Liver (tissue), 3 donors: ENCODE measurements around the gene ASB8.

Source experiments
- EGR1 ChIP-seq, 2 donors: IDR thresholded peaks; 2 replicates each; pipeline ENCODE4 v1.6.1; 2016 to 2018; ENCODE audit warnings: antibody characterized with exemption in 2 of 2, low read depth in 2 of 2
- HNF4A ChIP-seq, 2 donors: conservative IDR thresholded peaks; 2 replicates each; pipeline ENCODE4 v1.6.1; 2016; ENCODE audit warnings: antibody characterized with exemption in 2 of 2, mild to moderate bottlenecking in 2 of 2
- HNF4G ChIP-seq: IDR thresholded peaks from 2 replicates; pipeline ENCODE4 v1.6.1; 2016; ENCODE audit warnings: antibody characterized with exemption
- NR2F2 ChIP-seq: IDR thresholded peaks from 2 replicates; pipeline ENCODE4 v1.6.1; 2016; ENCODE audit warnings: antibody characterized with exemption
- RAD21 ChIP-seq, 2 donors: IDR thresholded peaks; 2 replicates each; pipeline ENCODE4 v1.6.1; 2016; ENCODE audit warnings: antibody characterized with exemption in 2 of 2, mild to moderate bottlenecking in 2 of 2
- SP1 ChIP-seq: IDR thresholded peaks from 2 replicates; pipeline ENCODE4 v1.6.1; 2018; ENCODE audit warnings: antibody characterized with exemption, mild to moderate bottlenecking
- TAF1 ChIP-seq: conservative IDR thresholded peaks from 2 replicates; pipeline ENCODE4 v1.6.1; 2016; ENCODE audit warnings: antibody characterized with exemption, mild to moderate bottlenecking
- YY1 ChIP-seq: IDR thresholded peaks from 2 replicates; pipeline ENCODE4 v1.6.1; 2016; ENCODE audit warnings: antibody characterized with exemption, mild to moderate bottlenecking
- TF ChIP-seq, protein P1 (sequence below): fragments of 150-350 bp; IDR thresholded peaks from 2 replicates; pipeline ENCODE4 v1.5.1; 2017; ENCODE audit warnings: improper control_type of control experiment, low read depth, low read length; ENCODE audit not compliant: missing input control
- TF ChIP-seq, protein P2 (sequence below): IDR thresholded peaks from 2 replicates; pipeline ENCODE4 v1.6.1; 2016; ENCODE audit warnings: antibody characterized with exemption, mild to moderate bottlenecking
- TF ChIP-seq, protein P3 (sequence below): IDR thresholded peaks from 2 replicates; pipeline ENCODE4 v1.6.1; 2016; ENCODE audit warnings: antibody characterized with exemption
- TF ChIP-seq, protein P4 (sequence below): IDR thresholded peaks from 2 replicates; pipeline ENCODE4 v1.6.1; 2016; ENCODE audit warnings: antibody characterized with exemption
- donor health status: healthy.
- donor health status: healthy.

DNA sequence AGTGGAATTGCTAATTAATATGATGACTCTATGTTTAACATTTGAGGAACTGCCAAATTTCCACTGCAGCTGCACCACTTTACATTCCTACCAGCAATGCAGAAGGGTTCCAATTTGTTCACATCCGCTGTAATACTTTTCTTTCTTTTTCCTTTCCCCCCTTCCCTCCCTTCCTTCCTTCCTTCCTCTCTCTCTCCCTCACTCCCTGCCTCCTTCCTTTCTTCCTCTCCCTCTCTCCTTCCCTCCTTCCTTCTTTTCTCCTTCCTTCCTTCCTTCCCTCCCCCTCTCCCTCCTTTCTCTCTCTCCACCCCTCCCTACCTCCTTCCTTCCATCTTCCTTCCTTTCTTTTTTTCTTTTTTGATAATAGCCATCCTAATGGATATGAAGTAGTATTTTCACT is 41.4 kb downstream of the ASB8 start:
- TF ChIP-seq, protein P1, sequence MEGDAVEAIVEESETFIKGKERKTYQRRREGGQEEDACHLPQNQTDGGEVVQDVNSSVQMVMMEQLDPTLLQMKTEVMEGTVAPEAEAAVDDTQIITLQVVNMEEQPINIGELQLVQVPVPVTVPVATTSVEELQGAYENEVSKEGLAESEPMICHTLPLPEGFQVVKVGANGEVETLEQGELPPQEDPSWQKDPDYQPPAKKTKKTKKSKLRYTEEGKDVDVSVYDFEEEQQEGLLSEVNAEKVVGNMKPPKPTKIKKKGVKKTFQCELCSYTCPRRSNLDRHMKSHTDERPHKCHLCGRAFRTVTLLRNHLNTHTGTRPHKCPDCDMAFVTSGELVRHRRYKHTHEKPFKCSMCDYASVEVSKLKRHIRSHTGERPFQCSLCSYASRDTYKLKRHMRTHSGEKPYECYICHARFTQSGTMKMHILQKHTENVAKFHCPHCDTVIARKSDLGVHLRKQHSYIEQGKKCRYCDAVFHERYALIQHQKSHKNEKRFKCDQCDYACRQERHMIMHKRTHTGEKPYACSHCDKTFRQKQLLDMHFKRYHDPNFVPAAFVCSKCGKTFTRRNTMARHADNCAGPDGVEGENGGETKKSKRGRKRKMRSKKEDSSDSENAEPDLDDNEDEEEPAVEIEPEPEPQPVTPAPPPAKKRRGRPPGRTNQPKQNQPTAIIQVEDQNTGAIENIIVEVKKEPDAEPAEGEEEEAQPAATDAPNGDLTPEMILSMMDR, result no peak
- no peak for TF ChIP-seq RAD21 (IDR thresholded peaks at IDR 0.05)
- TF ChIP-seq TAF1, result no peak
- TF ChIP-seq, protein P2, sequence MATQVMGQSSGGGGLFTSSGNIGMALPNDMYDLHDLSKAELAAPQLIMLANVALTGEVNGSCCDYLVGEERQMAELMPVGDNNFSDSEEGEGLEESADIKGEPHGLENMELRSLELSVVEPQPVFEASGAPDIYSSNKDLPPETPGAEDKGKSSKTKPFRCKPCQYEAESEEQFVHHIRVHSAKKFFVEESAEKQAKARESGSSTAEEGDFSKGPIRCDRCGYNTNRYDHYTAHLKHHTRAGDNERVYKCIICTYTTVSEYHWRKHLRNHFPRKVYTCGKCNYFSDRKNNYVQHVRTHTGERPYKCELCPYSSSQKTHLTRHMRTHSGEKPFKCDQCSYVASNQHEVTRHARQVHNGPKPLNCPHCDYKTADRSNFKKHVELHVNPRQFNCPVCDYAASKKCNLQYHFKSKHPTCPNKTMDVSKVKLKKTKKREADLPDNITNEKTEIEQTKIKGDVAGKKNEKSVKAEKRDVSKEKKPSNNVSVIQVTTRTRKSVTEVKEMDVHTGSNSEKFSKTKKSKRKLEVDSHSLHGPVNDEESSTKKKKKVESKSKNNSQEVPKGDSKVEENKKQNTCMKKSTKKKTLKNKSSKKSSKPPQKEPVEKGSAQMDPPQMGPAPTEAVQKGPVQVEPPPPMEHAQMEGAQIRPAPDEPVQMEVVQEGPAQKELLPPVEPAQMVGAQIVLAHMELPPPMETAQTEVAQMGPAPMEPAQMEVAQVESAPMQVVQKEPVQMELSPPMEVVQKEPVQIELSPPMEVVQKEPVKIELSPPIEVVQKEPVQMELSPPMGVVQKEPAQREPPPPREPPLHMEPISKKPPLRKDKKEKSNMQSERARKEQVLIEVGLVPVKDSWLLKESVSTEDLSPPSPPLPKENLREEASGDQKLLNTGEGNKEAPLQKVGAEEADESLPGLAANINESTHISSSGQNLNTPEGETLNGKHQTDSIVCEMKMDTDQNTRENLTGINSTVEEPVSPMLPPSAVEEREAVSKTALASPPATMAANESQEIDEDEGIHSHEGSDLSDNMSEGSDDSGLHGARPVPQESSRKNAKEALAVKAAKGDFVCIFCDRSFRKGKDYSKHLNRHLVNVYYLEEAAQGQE, result no peak
- TF ChIP-seq, protein P3, sequence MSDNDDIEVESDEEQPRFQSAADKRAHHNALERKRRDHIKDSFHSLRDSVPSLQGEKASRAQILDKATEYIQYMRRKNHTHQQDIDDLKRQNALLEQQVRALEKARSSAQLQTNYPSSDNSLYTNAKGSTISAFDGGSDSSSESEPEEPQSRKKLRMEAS, result no peak
- TF ChIP-seq HNF4A (conservative IDR thresholded peaks at IDR 0.05), result no peak
- no peak for TF ChIP-seq YY1
- TF ChIP-seq, protein P4, sequence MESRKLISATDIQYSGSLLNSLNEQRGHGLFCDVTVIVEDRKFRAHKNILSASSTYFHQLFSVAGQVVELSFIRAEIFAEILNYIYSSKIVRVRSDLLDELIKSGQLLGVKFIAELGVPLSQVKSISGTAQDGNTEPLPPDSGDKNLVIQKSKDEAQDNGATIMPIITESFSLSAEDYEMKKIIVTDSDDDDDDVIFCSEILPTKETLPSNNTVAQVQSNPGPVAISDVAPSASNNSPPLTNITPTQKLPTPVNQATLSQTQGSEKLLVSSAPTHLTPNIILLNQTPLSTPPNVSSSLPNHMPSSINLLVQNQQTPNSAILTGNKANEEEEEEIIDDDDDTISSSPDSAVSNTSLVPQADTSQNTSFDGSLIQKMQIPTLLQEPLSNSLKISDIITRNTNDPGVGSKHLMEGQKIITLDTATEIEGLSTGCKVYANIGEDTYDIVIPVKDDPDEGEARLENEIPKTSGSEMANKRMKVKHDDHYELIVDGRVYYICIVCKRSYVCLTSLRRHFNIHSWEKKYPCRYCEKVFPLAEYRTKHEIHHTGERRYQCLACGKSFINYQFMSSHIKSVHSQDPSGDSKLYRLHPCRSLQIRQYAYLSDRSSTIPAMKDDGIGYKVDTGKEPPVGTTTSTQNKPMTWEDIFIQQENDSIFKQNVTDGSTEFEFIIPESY, result no peak
- no peak for TF ChIP-seq HNF4G
- no peak for TF ChIP-seq EGR1 (IDR thresholded peaks at IDR 0.05; ENCODE audit: low read depth in 2 of 2)
- TF ChIP-seq SP1, result no peak
- no peak for TF ChIP-seq NR2F2
